GM18526 (cell line): ENCODE data around the gene NHEJ1.

Source experiments
- POLR2A ChIP-seq: IDR thresholded peaks from 3 replicates; pipeline ENCODE4 v1.6.1; 2011; ENCODE audit not compliant: insufficient read length; ENCODE audit errors: extremely low read depth

Gene NHEJ1

GRCh38 chr2:219095406-219095935 is 65.1 kb downstream of the NHEJ1 start:
- TF ChIP-seq POLR2A, result no peak

- TF ChIP-seq POLR2A, result no peak
Measured at GRCh38 chr2:219094171-219094570, 66.4 kb downstream of the NHEJ1 start.

GRCh38 chr2:219090436-219091299 is 69.9 kb downstream of the NHEJ1 start:
- TF ChIP-seq POLR2A, result no peak

- no peak for TF ChIP-seq POLR2A
Measured at GRCh38 chr2:219089330-219089729, 71.3 kb downstream of the NHEJ1 start.

GRCh38 chr2:219087848-219088247 is 72.8 kb downstream of the NHEJ1 start:
- TF ChIP-seq POLR2A, result no peak

GRCh38 chr2:219087361-219087760 is 73.3 kb downstream of the NHEJ1 start:
- TF ChIP-seq POLR2A, result no peak

GRCh38 chr2:219086196-219086595 is 74.4 kb downstream of the NHEJ1 start:
- TF ChIP-seq POLR2A, result no peak

GRCh38 chr2:219084791-219085190 is 75.8 kb downstream of the NHEJ1 start:
- TF ChIP-seq POLR2A, result no peak

GRCh38 chr2:219082332-219082958 is 78.2 kb downstream of the NHEJ1 start:
- no peak for TF ChIP-seq POLR2A

GRCh38 chr2:219081701-219082331 is 78.8 kb downstream of the NHEJ1 start:
- no peak for TF ChIP-seq POLR2A

GRCh38 chr2:219081096-219081495 is 79.5 kb downstream of the NHEJ1 start:
- no peak for TF ChIP-seq POLR2A

GRCh38 chr2:219079417-219079816 is 81.2 kb downstream of the NHEJ1 start:
- no peak for TF ChIP-seq POLR2A

- TF ChIP-seq POLR2A, result no peak
Measured at GRCh38 chr2:219078951-219079350, 81.7 kb downstream of the NHEJ1 start.

- no peak for TF ChIP-seq POLR2A
Measured at GRCh38 chr2:219078126-219078525, 82.5 kb downstream of the NHEJ1 start.

- TF ChIP-seq POLR2A, result no peak
Measured at GRCh38 chr2:219076253-219076652, 84.4 kb downstream of the NHEJ1 start.
